H1 (cell line): ENCODE measurements around the gene USP3.

Source experiments
- ASH2L ChIP-seq: fragments of 200-600, 300-600 bp; sonication (generic); IDR thresholded peaks from one replicate; pipeline ENCODE4 v1.7.1; 2017; ENCODE audit warnings: low read length
- ATF3 ChIP-seq: IDR thresholded peaks from 2 replicates; pipeline ENCODE4 v1.6.1; 2011; ENCODE audit warnings: low read depth, mild to moderate bottlenecking, low read length; ENCODE audit not compliant: insufficient read depth
- CHD2 ChIP-seq: IDR thresholded peaks from 2 replicates; pipeline ENCODE4 v1.6.1; 2012; ENCODE audit warnings: low read length, improper control_type of control experiment
- EZH2 ChIP-seq: fragments of 200-600 bp; sonication (generic); IDR thresholded peaks from 2 replicates; pipeline ENCODE4 v1.7.1; 2012; ENCODE audit warnings: low read depth, mild to moderate bottlenecking, moderate library complexity, low read length, inconsistent platforms; ENCODE audit not compliant: severe bottlenecking
- GTF2F1 ChIP-seq: IDR thresholded peaks from 2 replicates; pipeline ENCODE4 v1.6.1; 2012; ENCODE audit warnings: low read depth, low read length, improper control_type of control experiment, borderline replicate concordance
- POLR2A ChIP-seq, 2 experiments: IDR thresholded peaks; 1 replicate in 1 of 2; 2 replicates in 1 of 2; pipeline ENCODE4 v1.6.1; 2011; ENCODE audit warnings: low read depth in 2 of 2, low read length in 2 of 2, mild to moderate bottlenecking in 2 of 2; ENCODE audit errors: control extremely low read depth in 1 of 2
- RNF2 ChIP-seq: fragments of 200-900, 300-1000 bp; sonication (generic); IDR thresholded peaks from 2 replicates; pipeline ENCODE4 v1.7.1; 2016; ENCODE audit warnings: borderline replicate concordance, low read depth, mild to moderate bottlenecking, antibody characterized with exemption, low read length; ENCODE audit not compliant: poor library complexity, severe bottlenecking; ENCODE audit errors: missing control alignments
- SIN3A ChIP-seq, 2 experiments: IDR thresholded peaks in 1 of 2; conservative IDR thresholded peaks in 1 of 2; 2 replicates each; pipeline ENCODE4 v1.6.1; 2011 to 2012; ENCODE audit warnings: low read length in 2 of 2, improper control_type of control experiment in 1 of 2, low read depth in 1 of 2, mild to moderate bottlenecking in 1 of 2
- YY1 ChIP-seq: IDR thresholded peaks from 2 replicates; pipeline ENCODE4 v1.6.1; 2011; ENCODE audit warnings: low read depth, mild to moderate bottlenecking, low read length
- ZNF274 ChIP-seq: IDR thresholded peaks from 2 replicates; pipeline ENCODE4 v1.7.0; 2012; ENCODE audit warnings: low read length, borderline replicate concordance; ENCODE audit errors: extremely low read depth
- TF ChIP-seq, protein P1 (sequence below), 3 experiments: IDR thresholded peaks; 1 replicate in 2 of 3; 2 replicates in 1 of 3; pipeline versions ENCODE4 v1.5.1 to v1.6.1; 2011; ENCODE audit warnings: low read length in 3 of 3, mild to moderate bottlenecking in 3 of 3, inconsistent platforms in 2 of 3, low read depth in 1 of 3, moderate library complexity in 1 of 3; ENCODE audit not compliant: insufficient read depth in 1 of 3; ENCODE audit errors: control extremely low read depth in 1 of 3

DNA sequence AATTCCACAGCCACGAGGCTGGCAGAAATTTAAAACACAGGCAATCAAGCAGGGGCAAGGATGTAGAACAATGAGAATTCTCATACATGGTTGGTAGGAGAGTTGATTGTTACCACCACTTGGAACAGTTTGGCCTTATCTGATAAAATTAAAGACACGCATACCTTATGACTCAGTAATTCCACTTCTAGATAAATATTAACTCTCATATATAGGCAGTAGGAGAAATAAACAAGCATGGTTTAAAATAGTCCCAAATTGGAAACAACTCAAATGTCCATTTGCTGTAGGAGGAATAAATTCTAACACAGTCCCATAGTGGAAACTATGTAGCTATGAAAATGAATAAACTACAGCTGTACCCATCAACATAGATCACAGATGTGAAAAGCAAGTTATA is 42.3 kb upstream of the USP3 start:
- TF ChIP-seq ATF3 (no peak), SIN3A (conservative IDR thresholded peaks at IDR 0.05 in 1 of 2, IDR thresholded peaks at IDR 0.05 in 1 of 2; ENCODE audit: low read depth in 1 of 2, low read length in 2 of 2) (no peak), RNF2 (no peak), YY1 (no peak), CHD2 (no peak), ASH2L (no peak), GTF2F1 (no peak), POLR2A (IDR thresholded peaks at IDR 0.05; ENCODE audit: control extremely low read depth in 1 of 2, low read depth in 2 of 2, low read length in 2 of 2) (no peak), ZNF274 (no peak), EZH2 (no peak)
- TF ChIP-seq, protein P1, sequence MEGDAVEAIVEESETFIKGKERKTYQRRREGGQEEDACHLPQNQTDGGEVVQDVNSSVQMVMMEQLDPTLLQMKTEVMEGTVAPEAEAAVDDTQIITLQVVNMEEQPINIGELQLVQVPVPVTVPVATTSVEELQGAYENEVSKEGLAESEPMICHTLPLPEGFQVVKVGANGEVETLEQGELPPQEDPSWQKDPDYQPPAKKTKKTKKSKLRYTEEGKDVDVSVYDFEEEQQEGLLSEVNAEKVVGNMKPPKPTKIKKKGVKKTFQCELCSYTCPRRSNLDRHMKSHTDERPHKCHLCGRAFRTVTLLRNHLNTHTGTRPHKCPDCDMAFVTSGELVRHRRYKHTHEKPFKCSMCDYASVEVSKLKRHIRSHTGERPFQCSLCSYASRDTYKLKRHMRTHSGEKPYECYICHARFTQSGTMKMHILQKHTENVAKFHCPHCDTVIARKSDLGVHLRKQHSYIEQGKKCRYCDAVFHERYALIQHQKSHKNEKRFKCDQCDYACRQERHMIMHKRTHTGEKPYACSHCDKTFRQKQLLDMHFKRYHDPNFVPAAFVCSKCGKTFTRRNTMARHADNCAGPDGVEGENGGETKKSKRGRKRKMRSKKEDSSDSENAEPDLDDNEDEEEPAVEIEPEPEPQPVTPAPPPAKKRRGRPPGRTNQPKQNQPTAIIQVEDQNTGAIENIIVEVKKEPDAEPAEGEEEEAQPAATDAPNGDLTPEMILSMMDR (IDR thresholded peaks at IDR 0.05; ENCODE audit: control extremely low read depth in 1 of 3, insufficient read depth in 1 of 3, low read depth in 1 of 3, low read length in 3 of 3) = no peak
